ENCODE results near the gene HMOX2.

Gene HMOX2

DNA sequence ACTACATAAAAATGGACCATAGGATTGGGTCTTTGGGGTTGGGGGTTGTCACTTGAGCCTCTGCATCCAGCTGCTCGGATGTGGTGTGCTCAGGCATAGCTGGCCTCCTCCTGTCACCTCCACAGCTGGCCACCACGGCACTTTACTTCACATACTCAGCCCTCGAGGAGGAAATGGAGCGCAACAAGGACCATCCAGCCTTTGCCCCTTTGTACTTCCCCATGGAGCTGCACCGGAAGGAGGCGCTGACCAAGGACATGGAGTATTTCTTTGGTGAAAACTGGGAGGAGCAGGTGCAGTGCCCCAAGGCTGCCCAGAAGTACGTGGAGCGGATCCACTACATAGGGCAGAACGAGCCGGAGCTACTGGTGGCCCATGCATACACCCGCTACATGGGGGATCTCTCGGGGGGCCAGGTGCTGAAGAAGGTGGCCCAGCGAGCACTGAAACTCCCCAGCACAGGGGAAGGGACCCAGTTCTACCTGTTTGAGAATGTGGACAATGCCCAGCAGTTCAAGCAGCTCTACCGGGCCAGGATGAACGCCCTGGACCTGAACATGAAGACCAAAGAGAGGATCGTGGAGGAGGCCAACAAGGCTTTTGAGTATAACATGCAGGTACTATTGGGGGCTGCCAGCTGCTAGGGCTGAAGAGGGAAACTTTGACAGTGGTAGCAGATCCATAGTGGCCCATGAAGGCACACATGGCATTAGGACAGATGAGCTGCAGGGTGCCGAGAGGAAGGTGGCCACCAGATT, 31.6 kb downstream of the HMOX2 start:
- Histone ChIP-seq H3K9ac (ENCODE audit: low read depth, low read length) (no peak overlapping the region), H3K4me3 (ENCODE audit: low read length) (no peak overlapping the region), H3K27me3 (ENCODE audit: control insufficient read depth, insufficient read depth, low read length) (no peaks in the 10 kb centered on the region), H3K36me3 (ENCODE audit: insufficient read depth, low read length) (peaks cover 53% of the 10 kb centered on the region), H3K9me3 (replicated peaks; ENCODE audit: low read length) (no peaks in the 10 kb centered on the region), H3K4me2 (ENCODE audit: low read length) (no peak overlapping the region), H3K4me1 (ENCODE audit: control insufficient read depth, insufficient read depth, low read length) (no peaks in the 10 kb centered on the region)

GRCh38 chr16:4508806-4509205, 32.6 kb downstream of the HMOX2 start:
- H3K36me3 ChIP-seq (ENCODE audit: insufficient read depth, low read length) = peaks cover 54% of the 10 kb centered on the region
- H3K4me3 ChIP-seq (ENCODE audit: low read length) = no peak overlapping the region
- no peaks in the 10 kb centered on the region for H3K4me1 ChIP-seq (ENCODE audit: control insufficient read depth, insufficient read depth, low read length)
- no peak overlapping the region for H3K4me2 ChIP-seq (ENCODE audit: low read length)
- no peaks in the 10 kb centered on the region for H3K27me3 ChIP-seq (ENCODE audit: control insufficient read depth, insufficient read depth, low read length)
- H3K9ac ChIP-seq (ENCODE audit: low read depth, low read length) = no peak overlapping the region
- H3K9me3 ChIP-seq (replicated peaks; ENCODE audit: low read length) = no peaks in the 10 kb centered on the region

GRCh38 chr16:4509420-4509819, 33.2 kb downstream of the HMOX2 start:
- Histone ChIP-seq H3K9me3 (replicated peaks; ENCODE audit: low read length) (no peaks in the 10 kb centered on the region), H3K9ac (ENCODE audit: low read depth, low read length) (no peak overlapping the region), H3K27me3 (ENCODE audit: control insufficient read depth, insufficient read depth, low read length) (no peaks in the 10 kb centered on the region), H3K4me2 (ENCODE audit: low read length) (no peak overlapping the region), H3K4me3 (ENCODE audit: low read length) (no peak overlapping the region), H3K4me1 (ENCODE audit: control insufficient read depth, insufficient read depth, low read length) (no peaks in the 10 kb centered on the region), H3K36me3 (ENCODE audit: insufficient read depth, low read length) (peaks cover 54% of the 10 kb centered on the region)

GRCh38 chr16:4510131-4510530, 33.9 kb downstream of the HMOX2 start:
- peaks cover 54% of the 10 kb centered on the region for H3K36me3 ChIP-seq (ENCODE audit: insufficient read depth, low read length)

DNA sequence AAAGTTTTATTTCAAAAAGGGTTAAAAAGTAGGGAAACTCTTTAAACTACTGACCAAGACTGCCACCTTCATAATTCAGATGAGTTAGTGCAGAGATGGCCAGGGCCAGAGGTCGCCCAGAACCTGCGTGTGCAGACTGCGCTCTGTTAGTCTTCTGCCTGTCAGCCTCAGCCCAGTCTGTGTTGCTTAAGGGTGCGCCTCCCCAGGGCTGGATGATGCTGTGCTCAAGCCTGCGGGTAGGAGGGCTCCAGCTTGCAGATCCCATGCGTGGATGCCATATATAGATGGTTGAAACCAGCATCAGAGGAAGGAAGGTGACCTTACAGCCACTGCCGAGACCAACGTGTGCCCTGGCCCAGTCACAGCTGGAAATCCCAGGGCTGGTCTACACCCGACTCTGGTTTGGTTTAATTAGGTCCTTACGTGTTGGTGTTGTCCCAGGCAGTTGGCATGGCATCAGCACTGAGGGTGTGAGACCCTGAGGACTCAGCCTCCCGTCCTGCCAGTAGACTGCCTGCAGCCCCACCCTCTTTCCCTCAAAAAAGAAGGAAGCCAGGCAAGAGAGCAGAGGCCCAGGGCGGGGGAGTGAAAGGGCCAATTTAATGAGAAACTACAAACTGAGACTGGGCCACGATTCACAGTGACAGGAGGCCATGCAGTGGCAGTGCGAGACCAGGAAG, 34.7 kb downstream of the HMOX2 start:
- Histone ChIP-seq H3K4me2 (ENCODE audit: low read length) (no peak overlapping the region), H3K4me3 (ENCODE audit: low read length) (no peak overlapping the region), H3K36me3 (ENCODE audit: insufficient read depth, low read length) (peaks cover 54% of the 10 kb centered on the region), H3K9ac (ENCODE audit: low read depth, low read length) (no peak overlapping the region), H3K9me3 (replicated peaks; ENCODE audit: low read length) (no peaks in the 10 kb centered on the region), H3K27me3 (ENCODE audit: control insufficient read depth, insufficient read depth, low read length) (no peaks in the 10 kb centered on the region), H3K4me1 (ENCODE audit: control insufficient read depth, insufficient read depth, low read length) (no peaks in the 10 kb centered on the region)

More at GRCh38 chr16:4510131-4510530, 33.9 kb downstream of the HMOX2 start:
- H3K4me2 ChIP-seq (ENCODE audit: low read length) = no peak overlapping the region
- H3K4me3 ChIP-seq (ENCODE audit: low read length) = no peak overlapping the region
- H3K4me1 ChIP-seq (ENCODE audit: control insufficient read depth, insufficient read depth, low read length) = no peaks in the 10 kb centered on the region
- no peaks in the 10 kb centered on the region for H3K9me3 ChIP-seq (replicated peaks; ENCODE audit: low read length)
- no peak overlapping the region for H3K9ac ChIP-seq (ENCODE audit: low read depth, low read length)
- no peaks in the 10 kb centered on the region for H3K27me3 ChIP-seq (ENCODE audit: control insufficient read depth, insufficient read depth, low read length)

- Histone ChIP-seq H3K9ac (ENCODE audit: low read depth, low read length) (no peak overlapping the region), H3K27me3 (ENCODE audit: control insufficient read depth, insufficient read depth, low read length) (no peaks in the 10 kb centered on the region), H3K36me3 (ENCODE audit: insufficient read depth, low read length) (peaks cover 53% of the 10 kb centered on the region), H3K4me1 (ENCODE audit: control insufficient read depth, insufficient read depth, low read length) (no peaks in the 10 kb centered on the region), H3K4me3 (ENCODE audit: low read length) (no peak overlapping the region), H3K4me2 (ENCODE audit: low read length) (no peak overlapping the region), H3K9me3 (replicated peaks; ENCODE audit: low read length) (no peaks in the 10 kb centered on the region)
Observed at GRCh38 chr16:4511441-4512082, 35.4 kb downstream of the HMOX2 start.

- peaks cover 46% of the 10 kb centered on the region for H3K36me3 ChIP-seq (ENCODE audit: insufficient read depth, low read length)
- H3K9me3 ChIP-seq (replicated peaks; ENCODE audit: low read length) = no peaks in the 10 kb centered on the region
- no peaks in the 10 kb centered on the region for H3K4me1 ChIP-seq (ENCODE audit: control insufficient read depth, insufficient read depth, low read length)
- no peaks in the 10 kb centered on the region for H3K27me3 ChIP-seq (ENCODE audit: control insufficient read depth, insufficient read depth, low read length)
- H3K4me3 ChIP-seq (ENCODE audit: low read length) = no peak overlapping the region
- no peak overlapping the region for H3K4me2 ChIP-seq (ENCODE audit: low read length)
- H3K9ac ChIP-seq (ENCODE audit: low read depth, low read length) = no peak overlapping the region
Observed at GRCh38 chr16:4512473-4512872, 36.3 kb downstream of the HMOX2 start.

DNA sequence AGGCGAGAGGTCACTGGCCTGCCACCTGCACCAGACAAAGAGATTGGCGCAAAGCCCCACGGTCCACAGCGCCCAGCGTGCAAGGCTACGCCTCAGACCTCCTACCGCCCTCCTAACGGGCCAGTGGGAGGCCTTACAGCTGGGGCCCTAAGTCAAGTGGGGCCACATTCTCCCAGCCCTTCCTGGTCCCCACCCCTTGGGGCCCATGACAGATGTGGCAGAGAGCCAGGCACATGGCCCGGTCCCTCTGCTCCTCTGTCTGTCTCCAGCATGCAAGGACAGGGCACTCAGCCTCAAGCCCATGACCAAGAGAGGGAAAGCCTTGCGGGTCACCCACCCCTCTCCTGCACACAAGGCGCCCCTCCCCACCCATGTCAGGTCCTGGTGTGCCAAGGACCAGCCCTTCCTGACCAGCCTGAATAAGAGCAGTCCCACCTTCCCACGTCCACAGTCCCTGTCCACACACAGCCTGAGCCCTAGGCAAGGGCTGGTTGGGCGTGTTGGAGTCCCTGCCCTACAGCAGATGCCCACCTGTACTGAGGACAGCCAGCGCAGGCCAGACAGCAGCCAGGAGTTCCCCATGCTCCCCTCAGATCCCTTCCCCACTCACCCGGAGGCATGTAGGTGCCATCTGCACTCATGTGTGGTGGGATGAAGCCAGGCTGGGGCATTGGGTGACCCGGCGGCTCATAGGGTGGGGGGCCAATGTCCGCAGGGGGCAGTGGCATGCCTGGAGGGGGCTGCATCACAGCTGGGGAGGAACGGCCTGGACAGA, 37.1 kb downstream of the HMOX2 start:
- Histone ChIP-seq H3K4me2 (ENCODE audit: low read length) (no peak overlapping the region), H3K9me3 (replicated peaks; ENCODE audit: low read length) (no peaks in the 10 kb centered on the region), H3K36me3 (ENCODE audit: insufficient read depth, low read length) (peaks cover 38% of the 10 kb centered on the region), H3K4me3 (ENCODE audit: low read length) (no peak overlapping the region), H3K9ac (ENCODE audit: low read depth, low read length) (no peak overlapping the region), H3K4me1 (ENCODE audit: control insufficient read depth, insufficient read depth, low read length) (no peaks in the 10 kb centered on the region), H3K27me3 (ENCODE audit: control insufficient read depth, insufficient read depth, low read length) (no peaks in the 10 kb centered on the region)

DNA sequence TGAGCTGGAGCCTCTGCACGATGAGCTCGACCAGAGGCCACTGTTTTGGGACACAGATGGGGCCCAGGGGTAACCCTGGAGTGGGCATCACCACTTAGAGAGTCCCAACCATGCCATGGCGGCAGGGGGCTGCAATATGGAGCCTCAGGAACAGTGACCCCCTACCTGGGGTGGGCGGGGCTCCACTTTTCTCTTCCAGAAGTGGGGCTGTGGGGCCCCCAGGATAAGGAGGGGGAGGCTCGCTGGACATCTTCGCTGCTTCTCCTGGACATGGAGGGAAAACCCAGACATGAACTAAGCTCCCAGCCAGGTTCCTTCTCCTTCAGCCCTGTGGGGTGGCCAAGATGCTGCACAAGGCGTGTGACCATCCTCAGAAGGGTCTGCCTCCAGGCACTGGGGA, 37.7 kb downstream of the HMOX2 start:
- Histone ChIP-seq H3K9me3 (replicated peaks; ENCODE audit: low read length) (no peaks in the 10 kb centered on the region), H3K4me1 (ENCODE audit: control insufficient read depth, insufficient read depth, low read length) (no peaks in the 10 kb centered on the region), H3K4me3 (ENCODE audit: low read length) (no peak overlapping the region), H3K9ac (ENCODE audit: low read depth, low read length) (no peak overlapping the region), H3K36me3 (ENCODE audit: insufficient read depth, low read length) (peaks cover 32% of the 10 kb centered on the region), H3K4me2 (ENCODE audit: low read length) (no peak overlapping the region), H3K27me3 (ENCODE audit: control insufficient read depth, insufficient read depth, low read length) (no peaks in the 10 kb centered on the region)

GRCh38 chr16:4514606-4515005, 38.4 kb downstream of the HMOX2 start:
- peaks cover 27% of the 10 kb centered on the region for H3K36me3 ChIP-seq (ENCODE audit: insufficient read depth, low read length)
- H3K9me3 ChIP-seq (replicated peaks; ENCODE audit: low read length) = no peaks in the 10 kb centered on the region
- no peak overlapping the region for H3K9ac ChIP-seq (ENCODE audit: low read depth, low read length)
- no peak overlapping the region for H3K4me2 ChIP-seq (ENCODE audit: low read length)
- no peaks in the 10 kb centered on the region for H3K27me3 ChIP-seq (ENCODE audit: control insufficient read depth, insufficient read depth, low read length)
- no peak overlapping the region for H3K4me3 ChIP-seq (ENCODE audit: low read length)
- H3K4me1 ChIP-seq (ENCODE audit: control insufficient read depth, insufficient read depth, low read length) = no peaks in the 10 kb centered on the region

GRCh38 chr16:4515611-4516233, 39.5 kb downstream of the HMOX2 start:
- no peak overlapping the region for H3K4me3 ChIP-seq (ENCODE audit: low read length)
- no peaks in the 10 kb centered on the region for H3K4me1 ChIP-seq (ENCODE audit: control insufficient read depth, insufficient read depth, low read length)
- H3K9me3 ChIP-seq (replicated peaks; ENCODE audit: low read length) = no peaks in the 10 kb centered on the region
- H3K36me3 ChIP-seq (ENCODE audit: insufficient read depth, low read length) = peaks cover 20% of the 10 kb centered on the region
- no peaks in the 10 kb centered on the region for H3K27me3 ChIP-seq (ENCODE audit: control insufficient read depth, insufficient read depth, low read length)
- no peak overlapping the region for H3K4me2 ChIP-seq (ENCODE audit: low read length)
- H3K9ac ChIP-seq (ENCODE audit: low read depth, low read length) = no peak overlapping the region
